NCI-H146 (cell line): ENCODE measurements around the gene RNASE8.
"Not testable (repeated sequence)": the region's sequence is repeated elsewhere in the genome, so short reads cannot be mapped to it uniquely, and the experiment has no call there.

ENCODE experiments used
- DNase-seq: peaks from one replicate; lab custom pipeline; 2025; lab: John Stamatoyannopoulos, UW

RNASE8 gene

DNA sequence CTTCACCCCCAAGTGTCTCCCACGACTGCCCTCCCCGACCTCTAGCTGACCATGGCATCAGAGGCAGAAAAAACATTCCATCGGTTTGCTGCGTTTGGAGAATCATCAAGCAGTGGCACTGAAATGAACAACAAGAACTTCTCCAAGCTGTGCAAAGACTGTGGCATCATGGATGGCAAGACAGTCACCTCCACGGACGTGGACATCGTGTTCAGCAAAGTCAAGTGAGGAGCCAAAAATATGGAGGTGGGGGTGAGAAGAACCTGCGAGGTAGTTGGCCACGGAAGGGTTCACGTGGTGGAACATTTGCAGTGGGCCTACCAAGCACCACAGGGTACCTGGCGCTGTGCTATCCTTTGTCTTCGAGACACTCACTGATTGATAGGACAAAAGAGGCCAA, 27.1 kb upstream of the RNASE8 start:
- DNase-seq: no peak

DNA sequence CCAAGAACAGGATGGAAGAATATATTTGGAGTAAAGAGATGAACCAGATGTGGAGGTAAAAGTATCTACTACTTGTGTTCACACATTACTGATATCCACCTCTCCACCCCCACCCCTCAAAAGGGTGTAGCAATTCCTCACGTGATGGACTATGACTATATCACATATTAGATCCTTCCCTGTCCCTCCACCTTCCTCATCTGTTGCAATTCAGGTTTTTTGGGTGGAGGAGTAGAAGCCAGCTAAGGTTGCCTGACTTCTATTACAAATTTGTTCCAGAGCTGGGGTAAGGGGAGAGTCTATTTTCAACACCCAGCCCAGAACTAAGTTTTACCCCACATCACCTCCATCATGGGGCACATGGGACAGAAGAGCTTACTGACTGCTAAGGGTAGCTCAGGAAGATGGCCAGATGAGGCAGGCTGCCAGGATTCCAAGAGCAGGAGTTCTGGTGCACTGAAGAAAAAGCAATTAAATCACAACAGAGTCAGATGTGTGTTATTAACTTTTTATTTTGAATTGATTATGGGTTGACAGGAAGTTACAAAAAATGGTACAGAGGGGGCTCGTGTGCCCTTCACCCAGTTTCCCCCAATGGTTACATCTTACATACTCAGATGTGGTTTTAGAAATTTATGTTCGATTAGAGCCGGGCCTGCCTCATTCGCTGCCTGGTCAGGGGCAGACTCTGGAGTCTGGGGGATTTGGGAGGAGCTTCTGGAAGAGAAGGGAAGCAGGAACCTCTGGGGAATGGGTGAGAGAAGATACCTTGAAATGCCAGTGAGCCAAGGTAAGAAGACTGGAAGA, 25.1 kb upstream of the RNASE8 start:
- no peak for DNase-seq

DNA sequence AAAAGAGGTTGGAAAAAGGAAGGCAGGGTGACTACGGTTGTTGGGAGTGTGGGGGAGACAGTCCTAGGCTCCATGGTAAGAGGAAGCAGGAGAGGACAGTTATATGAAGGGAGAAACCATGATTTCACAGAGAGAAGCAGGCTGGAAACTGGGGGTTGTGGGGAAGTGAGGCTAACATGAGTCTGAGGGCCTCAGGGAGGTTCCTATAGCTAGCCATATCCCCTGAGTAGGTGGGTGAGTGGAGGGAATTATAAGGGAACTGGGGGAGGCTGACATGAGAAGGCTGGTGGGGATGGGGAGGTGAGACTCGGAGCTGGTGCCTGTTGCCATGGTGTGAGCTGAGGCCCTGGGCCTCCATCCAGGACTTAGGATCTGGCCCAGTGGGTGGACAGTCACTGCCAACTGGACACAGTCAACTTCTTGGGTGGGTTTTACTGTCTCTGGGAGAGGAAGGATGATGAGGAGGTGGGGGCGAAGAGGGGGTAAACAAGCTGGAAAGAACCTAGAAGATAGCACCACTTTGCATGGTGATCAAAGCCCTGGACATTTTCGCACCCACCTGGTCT, 24.4 kb upstream of the RNASE8 start:
- no peak for DNase-seq

DNA sequence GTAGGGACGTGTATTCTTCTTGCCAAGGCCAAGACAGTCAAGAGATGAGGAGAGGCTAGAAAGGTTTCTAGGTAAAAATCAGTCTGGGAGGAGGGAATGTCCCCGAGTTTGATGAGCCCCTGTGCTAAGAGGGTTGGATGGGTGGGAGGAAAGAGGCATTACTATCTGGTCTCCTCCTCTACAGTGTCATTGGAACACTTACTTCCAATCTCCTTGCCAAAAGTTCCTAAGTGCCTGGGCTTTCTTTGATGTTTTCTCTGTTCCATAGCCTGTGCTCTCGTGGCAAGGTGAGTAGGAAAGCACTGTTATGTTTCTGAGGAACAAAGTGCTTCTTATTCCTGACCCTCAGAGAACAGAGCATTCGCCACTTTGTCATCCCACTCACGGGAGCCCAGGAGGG, 22.9 kb upstream of the RNASE8 start, which contains the start of gene RNASE13:
RNASE13 (minus strand) TSS at position 101 of the 400 bp plus-strand sequence. CDS start 519 bp downstream, outside the sequence.
- DNase-seq: no peak

DNA sequence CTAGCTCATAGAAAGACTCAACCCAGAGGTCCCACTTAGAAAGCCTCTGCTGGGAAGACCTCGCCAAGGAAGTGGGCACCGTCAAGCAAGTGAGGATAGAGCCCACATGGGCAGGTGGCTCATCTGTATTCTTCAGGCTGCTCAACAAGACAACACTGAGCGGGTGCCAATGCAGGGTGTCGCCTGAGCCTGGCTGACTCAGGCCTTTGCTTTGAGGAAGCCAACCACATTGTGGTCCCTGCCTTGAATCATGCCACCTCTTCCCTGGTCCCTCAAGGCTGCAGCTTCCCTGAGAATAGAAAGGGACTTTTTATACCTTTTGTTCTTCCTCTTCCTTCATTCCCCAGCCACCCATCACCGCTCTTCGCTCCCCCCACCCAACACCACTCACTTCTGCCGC, 20.9 kb upstream of the RNASE8 start:
- no peak for DNase-seq

DNA sequence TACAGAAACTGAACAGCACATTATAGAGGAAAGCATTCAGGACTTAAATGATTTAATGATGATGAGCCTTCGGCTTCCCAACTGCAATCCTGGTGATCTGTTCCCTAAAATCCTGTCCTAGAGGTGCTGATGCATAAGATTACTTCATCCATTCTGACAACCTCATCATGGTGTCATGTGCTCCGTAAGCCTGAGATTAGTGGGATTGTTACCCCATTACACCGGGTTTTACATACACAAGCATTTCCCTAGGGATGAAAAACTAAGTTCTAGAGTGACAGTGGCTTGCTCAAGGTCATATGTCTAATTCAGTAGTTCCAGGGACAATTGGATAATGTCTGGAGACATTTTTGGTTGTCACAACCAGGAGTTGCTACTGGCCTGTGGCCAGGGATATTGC, 20.5 kb upstream of the RNASE8 start:
- no peak for DNase-seq

DNA sequence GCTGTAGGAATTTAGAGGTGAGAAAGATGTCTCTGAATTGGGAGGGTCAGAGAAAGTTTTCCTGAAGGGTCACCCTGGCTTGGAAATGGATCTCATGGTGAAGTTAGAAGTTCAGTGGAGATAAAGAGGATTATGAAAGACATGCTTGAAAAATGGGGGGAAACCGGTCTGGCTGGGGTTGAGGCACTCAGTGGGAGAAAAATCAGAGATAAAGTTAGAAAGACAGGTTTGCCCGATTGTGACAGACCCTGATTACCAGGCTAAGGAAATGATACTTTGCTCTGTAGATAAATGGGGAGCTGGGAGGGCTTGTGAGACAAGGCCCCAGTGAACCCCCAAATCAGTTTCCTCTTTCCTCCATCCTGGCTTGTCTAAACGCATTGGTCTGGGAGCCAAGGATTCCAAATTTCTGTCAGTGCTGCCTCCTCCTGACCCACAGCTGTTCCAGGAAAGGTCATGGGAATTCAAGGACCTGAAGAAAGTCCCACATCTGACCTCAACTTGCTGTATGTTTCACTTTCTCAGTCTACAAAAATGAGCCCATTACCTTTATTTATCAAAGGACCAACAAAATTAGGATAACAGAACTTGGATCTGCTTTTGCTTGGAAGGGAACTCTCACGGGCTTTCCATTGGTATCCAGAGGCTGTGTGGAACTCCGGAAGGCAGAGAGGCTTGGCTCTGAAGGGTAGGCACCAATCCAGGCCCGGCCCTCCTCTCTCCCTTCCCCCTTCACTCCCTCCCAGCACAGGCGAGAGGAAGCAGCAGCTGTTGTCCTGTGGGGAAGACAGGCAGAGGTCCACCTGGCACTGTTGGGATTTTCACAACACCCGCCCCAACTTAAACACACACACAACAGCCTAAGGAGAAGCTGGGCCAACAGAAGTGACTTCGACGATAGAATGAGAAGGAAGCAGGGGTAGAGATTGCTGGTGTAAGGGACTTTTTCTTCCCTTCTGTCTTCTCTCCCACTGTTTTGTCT, 18.9 kb upstream of the RNASE8 start:
- DNase-seq: no peak

DNA sequence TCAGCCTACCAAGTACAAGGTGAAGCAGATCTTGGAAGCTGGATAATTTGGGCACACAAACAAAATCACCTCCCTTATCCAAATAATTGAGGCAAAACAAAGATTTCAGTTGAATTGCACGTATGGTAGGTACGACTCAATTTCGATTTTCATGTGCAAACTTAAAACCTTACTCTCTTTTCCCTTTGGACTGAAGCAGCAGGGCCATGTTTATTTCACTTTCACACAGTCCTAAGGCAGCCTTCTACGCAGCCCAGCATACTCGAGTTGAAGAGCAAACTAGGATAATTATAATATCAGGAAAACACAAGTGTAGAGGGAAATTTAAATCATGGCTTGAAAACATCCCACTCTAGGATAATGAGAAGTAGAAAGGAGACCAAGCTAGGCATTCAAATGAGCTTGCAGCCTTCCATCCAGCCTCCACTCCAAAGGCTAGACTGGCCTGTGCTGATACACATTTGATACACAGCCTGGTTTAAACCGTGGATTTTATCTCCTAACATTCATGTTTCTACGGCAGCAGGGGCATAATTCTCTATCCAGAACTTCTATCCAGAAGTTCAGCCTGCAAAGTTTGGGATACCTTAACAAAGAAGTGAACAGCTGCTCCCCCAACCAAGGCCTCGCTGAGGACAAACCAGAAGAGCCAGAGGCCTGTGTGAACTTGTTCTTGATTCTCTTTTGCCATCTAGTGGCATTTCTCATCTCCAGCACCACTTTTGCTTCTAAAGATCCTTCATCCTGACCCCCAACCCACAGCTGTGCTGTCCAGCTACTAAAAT, 17.8 kb upstream of the RNASE8 start:
- peak; percentile 31 for DNase-seq

DNA sequence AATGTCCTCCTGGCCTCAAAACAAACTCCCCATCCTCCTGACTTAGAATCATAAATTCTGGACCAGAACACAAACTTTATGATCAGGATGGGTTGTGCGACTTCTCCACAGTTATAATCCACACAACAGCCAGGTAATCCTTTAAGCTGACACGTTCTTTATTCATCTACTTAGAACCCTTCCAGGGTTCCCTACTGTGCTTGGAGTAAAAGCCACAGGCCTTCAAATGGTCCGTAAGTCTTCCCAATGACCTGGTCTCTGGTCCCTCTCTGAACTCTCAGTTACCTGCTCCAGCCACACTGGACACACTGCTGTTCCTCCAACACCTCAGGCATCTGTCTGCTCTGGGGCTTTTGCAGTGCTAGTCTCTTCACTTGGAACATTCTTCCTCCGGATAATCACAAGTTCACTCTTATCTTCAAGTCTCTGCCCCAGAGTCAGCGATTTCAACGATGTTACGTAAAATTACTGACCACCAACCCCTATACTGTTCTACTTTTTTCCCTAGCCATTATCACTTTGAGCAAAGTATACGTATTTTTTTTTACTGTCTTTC, 17.2 kb upstream of the RNASE8 start:
- no peak for DNase-seq

DNA sequence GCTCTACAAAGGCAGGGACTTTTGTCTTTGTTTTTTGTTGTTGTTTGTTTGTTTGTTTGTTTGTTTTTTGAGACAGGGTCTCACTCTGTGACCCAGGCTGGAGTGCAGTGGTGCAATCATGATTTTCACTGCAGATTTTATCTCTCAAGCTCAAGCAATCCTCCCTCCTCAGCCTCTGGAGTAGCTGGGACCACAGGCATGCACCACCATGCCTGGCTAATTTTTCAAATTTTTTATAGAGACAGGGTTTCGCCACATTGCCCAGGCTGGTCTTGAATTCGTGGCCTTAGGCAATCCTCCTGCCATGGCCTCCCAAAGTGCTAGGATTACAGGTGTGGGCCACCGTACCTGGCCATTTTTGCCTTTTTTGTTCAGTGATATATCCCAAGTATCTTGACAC, 16.7 kb upstream of the RNASE8 start:
- DNase-seq: not testable (repeated sequence)

DNA sequence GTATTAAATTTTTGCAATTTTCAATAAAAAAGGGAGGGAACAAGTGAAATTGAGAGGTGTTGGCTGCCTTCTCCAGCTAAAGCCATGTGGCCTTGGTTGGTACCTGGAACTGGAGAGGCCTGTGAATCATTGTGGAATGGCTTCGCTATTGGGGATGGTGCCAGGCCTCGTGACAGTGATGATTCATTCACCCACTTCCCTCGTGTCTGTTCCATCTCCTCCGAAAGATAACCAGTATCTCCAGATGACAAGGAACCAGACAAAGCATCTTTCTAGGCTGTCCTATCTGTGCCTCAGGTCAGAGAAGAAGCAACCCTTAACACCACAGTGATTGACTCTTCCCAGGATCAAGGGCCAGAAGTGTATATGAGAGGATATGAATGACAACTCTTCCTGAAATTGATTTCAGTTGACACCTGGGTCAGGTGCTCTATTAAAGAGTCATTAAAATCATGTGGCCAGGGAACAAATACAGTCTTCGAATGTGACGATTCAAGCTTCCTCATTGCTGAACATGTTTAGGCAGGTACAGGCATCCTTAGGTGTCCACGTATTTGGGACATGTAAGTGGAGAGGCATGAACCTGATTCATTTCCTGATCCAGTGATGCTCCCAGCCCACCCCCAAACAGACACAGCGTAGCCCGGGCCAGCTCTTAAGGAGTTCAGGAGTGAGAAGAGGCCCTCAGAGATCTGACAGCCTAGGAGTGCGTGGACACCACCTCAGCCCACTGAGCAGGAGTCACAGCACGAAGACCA, 15.8 kb upstream of the RNASE8 start, which contains the start of gene RNASE7:
RNASE7 (plus strand) TSS at position 687 of the 758 bp plus-strand sequence. CDS start 631 bp downstream, outside the sequence.
- DNase-seq: no peak

DNA sequence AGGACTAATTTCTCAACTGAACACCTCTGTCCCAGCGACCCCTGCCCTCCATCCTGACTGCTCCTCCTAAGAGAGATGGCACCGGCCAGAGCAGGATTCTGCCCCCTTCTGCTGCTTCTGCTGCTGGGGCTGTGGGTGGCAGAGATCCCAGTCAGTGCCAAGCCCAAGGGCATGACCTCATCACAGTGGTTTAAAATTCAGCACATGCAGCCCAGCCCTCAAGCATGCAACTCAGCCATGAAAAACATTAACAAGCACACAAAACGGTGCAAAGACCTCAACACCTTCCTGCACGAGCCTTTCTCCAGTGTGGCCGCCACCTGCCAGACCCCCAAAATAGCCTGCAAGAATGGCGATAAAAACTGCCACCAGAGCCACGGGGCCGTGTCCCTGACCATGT, 14.7 kb upstream of the RNASE8 start:
- DNase-seq: no peak

DNA sequence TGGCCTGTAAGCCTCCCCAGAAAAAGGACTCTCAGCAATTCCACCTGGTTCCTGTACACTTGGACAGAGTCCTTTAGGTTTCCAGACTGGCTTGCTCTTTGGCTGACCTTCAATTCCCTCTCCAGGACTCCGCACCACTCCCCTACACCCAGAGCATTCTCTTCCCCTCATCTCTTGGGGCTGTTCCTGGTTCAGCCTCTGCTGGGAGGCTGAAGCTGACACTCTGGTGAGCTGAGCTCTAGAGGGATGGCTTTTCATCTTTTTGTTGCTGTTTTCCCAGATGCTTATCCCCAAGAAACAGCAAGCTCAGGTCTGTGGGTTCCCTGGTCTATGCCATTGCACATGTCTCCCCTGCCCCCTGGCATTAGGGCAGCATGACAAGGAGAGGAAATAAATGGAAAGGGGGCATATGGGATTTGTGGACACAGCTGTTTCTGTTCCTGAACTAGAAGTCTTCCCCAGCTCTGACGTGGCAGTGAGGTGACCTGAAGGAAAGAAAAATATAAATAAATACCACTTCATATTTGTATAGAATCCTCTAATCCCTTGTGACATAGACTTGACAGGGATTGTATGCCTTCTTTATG, 14.1 kb upstream of the RNASE8 start:
- DNase-seq: no peak

DNA sequence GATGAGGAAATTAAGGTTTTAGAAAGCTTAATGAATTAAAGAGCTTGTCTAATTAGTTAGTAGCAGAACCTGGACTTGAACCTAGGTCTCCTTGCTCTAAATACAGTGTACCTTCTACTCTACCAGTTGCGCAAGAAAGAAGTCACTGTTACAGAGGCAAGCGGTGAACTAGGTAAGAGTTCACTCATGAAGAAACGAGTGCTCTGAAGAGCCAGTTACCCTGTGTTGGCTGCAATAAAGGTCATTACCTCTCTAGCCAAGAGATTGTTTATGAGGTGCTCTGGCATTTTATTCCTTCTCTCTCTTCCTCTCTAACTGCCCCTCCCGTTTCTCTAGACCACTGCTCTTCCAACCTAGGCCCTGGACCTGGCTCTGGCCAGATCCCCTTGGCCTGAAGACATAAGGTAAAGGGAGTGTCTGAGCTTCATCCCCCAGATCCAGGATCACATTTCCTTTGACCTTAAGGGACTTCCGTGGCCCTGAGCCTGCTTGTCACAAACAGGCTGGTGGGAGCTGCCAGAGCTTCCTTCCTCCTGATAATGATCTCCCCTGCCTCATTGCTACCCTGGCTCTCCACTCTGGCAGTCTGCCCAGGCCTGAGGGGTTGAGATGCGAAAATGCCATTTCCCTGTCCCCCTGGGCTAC, 13.5 kb upstream of the RNASE8 start:
- DNase-seq: no peak

DNA sequence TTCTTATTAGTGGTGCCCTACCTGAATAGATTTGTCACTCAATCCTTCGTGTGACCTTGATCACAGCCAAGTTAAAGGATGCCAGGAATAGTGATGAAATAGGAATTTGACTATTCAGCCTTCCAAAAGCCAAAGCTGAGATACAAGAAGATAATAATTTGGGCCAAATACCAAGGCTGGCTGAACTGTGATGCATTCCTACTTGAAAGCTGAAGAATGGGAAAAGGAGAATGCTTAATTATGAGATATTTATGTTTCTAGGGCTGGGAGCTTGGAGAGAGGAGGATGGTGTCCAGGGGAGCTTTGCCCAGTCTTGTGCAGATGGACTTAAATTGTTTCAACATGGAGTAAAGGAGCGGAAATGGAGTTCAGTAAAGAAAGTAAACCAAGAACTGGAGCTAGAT, 10.2 kb upstream of the RNASE8 start:
- DNase-seq: no peak

DNA sequence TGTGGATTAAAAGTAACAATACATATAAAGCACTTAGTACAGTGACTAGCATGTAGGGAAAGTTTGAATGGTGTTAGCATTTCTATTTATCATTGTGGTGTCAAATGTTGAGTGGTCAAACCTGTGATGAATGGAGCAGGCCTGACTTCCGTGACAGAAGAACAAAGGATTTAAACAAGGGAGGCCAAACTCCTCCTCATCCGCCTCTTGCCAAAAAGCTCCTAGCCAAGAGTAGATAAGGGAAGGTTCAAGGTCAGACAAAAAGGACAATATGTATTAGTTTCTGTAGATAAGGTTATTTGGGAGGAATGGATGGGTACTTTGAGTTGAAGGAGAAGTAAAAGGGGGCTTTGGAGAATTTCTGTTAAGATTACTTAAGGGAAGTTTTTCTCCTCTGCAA, 9.0 kb upstream of the RNASE8 start:
- no peak for DNase-seq

DNA sequence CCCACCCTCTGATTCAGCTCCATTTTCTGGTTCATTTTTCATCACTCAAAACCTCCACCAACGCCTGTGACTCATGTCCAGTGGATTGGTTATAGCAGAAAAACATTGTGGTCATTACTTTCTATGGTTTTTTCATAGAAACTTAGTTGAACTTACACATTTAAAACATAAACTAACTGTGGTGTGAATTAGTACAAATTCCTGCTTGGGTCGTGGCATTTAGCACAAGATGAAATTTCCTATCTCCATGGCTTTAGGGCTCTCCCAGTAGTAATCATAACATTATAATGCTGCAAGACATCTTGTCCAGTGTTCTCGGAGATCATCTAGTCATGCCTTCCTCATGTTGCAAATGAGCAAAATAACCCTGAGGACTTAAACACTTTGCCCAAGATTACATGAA, 8.3 kb upstream of the RNASE8 start:
- no peak for DNase-seq

DNA sequence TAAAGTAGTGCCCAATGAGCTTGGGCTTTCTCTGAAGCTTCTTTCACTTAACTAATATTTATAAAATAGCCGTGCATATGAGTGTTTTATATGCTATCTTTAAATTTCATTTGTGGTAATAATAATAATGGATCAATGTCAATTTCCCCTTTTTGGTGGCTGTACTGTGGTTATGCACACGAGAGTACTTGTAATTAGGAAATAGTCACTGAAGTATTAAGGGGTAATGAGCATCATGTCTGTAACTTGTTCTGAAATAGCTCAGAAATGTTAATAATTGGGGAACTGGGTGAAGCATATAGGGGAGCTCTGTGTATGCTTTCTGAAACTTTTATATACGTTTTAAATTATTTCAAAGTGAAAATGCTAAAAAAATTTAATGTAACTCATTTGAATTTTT, 7.0 kb upstream of the RNASE8 start:
- no peak for DNase-seq
